HEK293 (cell line): ENCODE data around the gene CEP41.

ENCODE experiments used
- CTCF ChIA-PET: fragments of 350-600 bp; formaldehyde crosslinking; extraction: SDS; loops from one replicate; lab custom pipeline; 2021; ENCODE audit warnings: antibody characterized with exemption; lab: Yijun Ruan, JAX
- POLR2A ChIA-PET: fragments of 300-600 bp; formaldehyde crosslinking; extraction: SDS; loops from one replicate; lab custom pipeline; 2020; ENCODE audit warnings: antibody characterized with exemption, inconsistent platforms; lab: Yijun Ruan, JAX
- H3K27ac ChIP-seq: fragments of 200-500 bp; sonication (Bioruptor generic); 2 replicates; pipeline ENCODE4 v1.5.1; 2014; ENCODE audit warnings: low read depth, low read length, control low read depth, inconsistent platforms; ENCODE audit errors: extremely low read depth
- H3K36me3 ChIP-seq, 2 experiments: fragments of 200-500 bp in 1 of 2; sonication (Bioruptor generic) in 1 of 2; 1 replicate in 1 of 2; 2 replicates in 1 of 2; pipeline ENCODE4 v1.5.1; 2014 to 2017; ENCODE audit warnings: inconsistent platforms in 2 of 2, low read length in 2 of 2; ENCODE audit not compliant: control insufficient read depth in 2 of 2, insufficient read depth in 1 of 2
- H3K4me1 ChIP-seq: fragments of 200-500 bp; sonication (Bioruptor generic); 2 replicates; pipeline ENCODE4 v1.5.1; 2014; ENCODE audit warnings: mild to moderate bottlenecking, low read length, inconsistent platforms; ENCODE audit not compliant: control insufficient read depth, insufficient read depth
- H3K4me3 ChIP-seq: 2 replicates; pipeline ENCODE4 v1.5.1; 2011; ENCODE audit warnings: low read depth, mild to moderate bottlenecking, control low read depth, low read length, moderate library complexity
- H3K9me3 ChIP-seq: fragments of 200-500 bp; sonication (Bioruptor generic); 2 replicates; pipeline ENCODE4 v1.5.1; 2014; ENCODE audit warnings: low read depth, low read length, inconsistent platforms; ENCODE audit not compliant: control insufficient read depth, insufficient read depth
- ATF2 ChIP-seq: fragments of 450-650 bp; formaldehyde crosslinking; IDR thresholded peaks from 2 replicates; pipeline ENCODE4 v1.5.1; 2016; ENCODE audit warnings: missing biosample characterization, missing genetic modification characterization, low read depth
- BCL11A ChIP-seq: fragments of 450-650 bp; formaldehyde crosslinking; IDR thresholded peaks from 2 replicates; pipeline ENCODE4 v1.5.1; 2016; ENCODE audit warnings: low read depth, missing biosample characterization, missing genetic modification characterization
- CTCF ChIP-seq: fragments of 450-650 bp; formaldehyde crosslinking; IDR thresholded peaks from 2 replicates; pipeline ENCODE4 v1.5.1; 2016; ENCODE audit warnings: missing biosample characterization, missing genetic modification characterization
- EGR2 ChIP-seq: fragments of 450-650 bp; formaldehyde crosslinking; IDR thresholded peaks from 2 replicates; pipeline ENCODE4 v1.5.1; 2016; ENCODE audit warnings: low read depth, missing biosample characterization, missing genetic modification characterization
- GLI4 ChIP-seq: fragments of 450-650 bp; formaldehyde crosslinking; IDR thresholded peaks from 2 replicates; pipeline ENCODE4 v1.5.1; 2016; ENCODE audit warnings: missing biosample characterization, missing genetic modification characterization
- MEIS1 ChIP-seq: sonication (generic); formaldehyde crosslinking; IDR thresholded peaks from 2 replicates; pipeline ENCODE4 v1.8.1; 2022; ENCODE audit warnings: missing genetic modification reagents, mild to moderate bottlenecking, borderline replicate concordance
- SCRT2 ChIP-seq: fragments of 450-650 bp; formaldehyde crosslinking; IDR thresholded peaks from 2 replicates; pipeline ENCODE4 v1.5.1; 2016; ENCODE audit warnings: missing biosample characterization, missing genetic modification characterization
- SP3 ChIP-seq: fragments of 450-650 bp; formaldehyde crosslinking; IDR thresholded peaks from 2 replicates; pipeline ENCODE4 v1.5.1; 2016; ENCODE audit warnings: missing biosample characterization, missing genetic modification characterization
- ZFHX2 ChIP-seq: fragments of 450-650 bp; formaldehyde crosslinking; conservative IDR thresholded peaks from 2 replicates; pipeline ENCODE4 v1.5.1; 2016; ENCODE audit warnings: missing biosample characterization, missing genetic modification characterization
- ZFP41 ChIP-seq: fragments of 450-650 bp; formaldehyde crosslinking; IDR thresholded peaks from 2 replicates; pipeline ENCODE4 v1.5.1; 2016; ENCODE audit warnings: missing biosample characterization, missing genetic modification characterization, borderline replicate concordance
- ZNF146 ChIP-seq: fragments of 450-650 bp; formaldehyde crosslinking; IDR thresholded peaks from 2 replicates; pipeline ENCODE4 v1.5.1; 2016; ENCODE audit warnings: missing biosample characterization, missing genetic modification characterization
- ZNF16 ChIP-seq: fragments of 450-650 bp; formaldehyde crosslinking; IDR thresholded peaks from 2 replicates; pipeline ENCODE4 v1.5.1; 2016; ENCODE audit warnings: low read depth, missing biosample characterization, missing genetic modification characterization
- ZNF169 ChIP-seq: fragments of 450-650 bp; formaldehyde crosslinking; IDR thresholded peaks from 2 replicates; pipeline ENCODE4 v1.5.1; 2016; ENCODE audit warnings: missing biosample characterization, missing genetic modification characterization
- ZNF174 ChIP-seq: fragments of 450-650 bp; formaldehyde crosslinking; IDR thresholded peaks from 2 replicates; pipeline ENCODE4 v1.5.0; 2017; ENCODE audit warnings: missing biosample characterization, mild to moderate bottlenecking, missing genetic modification characterization
- ZNF23 ChIP-seq: fragments of 450-650 bp; formaldehyde crosslinking; IDR thresholded peaks from 2 replicates; pipeline ENCODE4 v1.5.1; 2016; ENCODE audit warnings: missing biosample characterization, missing genetic modification characterization, borderline replicate concordance
- ZNF248 ChIP-seq: fragments of 450-650 bp; formaldehyde crosslinking; IDR thresholded peaks from 2 replicates; pipeline ENCODE4 v1.5.1; 2017; ENCODE audit warnings: missing biosample characterization, missing genetic modification characterization
- ZNF335 ChIP-seq: fragments of 450-650 bp; formaldehyde crosslinking; conservative IDR thresholded peaks from 2 replicates; pipeline ENCODE4 v1.5.1; 2016; ENCODE audit warnings: missing biosample characterization, missing genetic modification characterization
- ZNF341 ChIP-seq: fragments of 450-650 bp; formaldehyde crosslinking; IDR thresholded peaks from 2 replicates; pipeline ENCODE4; 2016; ENCODE audit warnings: low read depth, missing biosample characterization, missing genetic modification characterization
- ZNF394 ChIP-seq: fragments of 450-650 bp; formaldehyde crosslinking; IDR thresholded peaks from 2 replicates; pipeline ENCODE4 v1.5.1; 2016; ENCODE audit warnings: missing biosample characterization, missing genetic modification characterization, mild to moderate bottlenecking, moderate library complexity, borderline replicate concordance
- ZNF426 ChIP-seq: fragments of 450-650 bp; formaldehyde crosslinking; IDR thresholded peaks from 2 replicates; pipeline ENCODE4 v1.5.1; 2017; ENCODE audit warnings: missing biosample characterization, missing genetic modification characterization, mild to moderate bottlenecking, inconsistent platforms, moderate library complexity
- ZNF514 ChIP-seq: fragments of 450-650 bp; formaldehyde crosslinking; IDR thresholded peaks from 2 replicates; pipeline ENCODE4 v1.5.1; 2016; ENCODE audit warnings: missing biosample characterization, missing genetic modification characterization
- ZNF571 ChIP-seq: fragments of 450-650 bp; formaldehyde crosslinking; IDR thresholded peaks from 2 replicates; pipeline ENCODE4 v1.5.0; 2017; ENCODE audit warnings: missing biosample characterization, missing genetic modification characterization
- ZNF791 ChIP-seq: fragments of 450-650 bp; formaldehyde crosslinking; IDR thresholded peaks from 2 replicates; pipeline ENCODE4 v1.5.1; 2016; ENCODE audit warnings: missing biosample characterization, missing genetic modification characterization
- ZNF837 ChIP-seq: fragments of 450-650 bp; formaldehyde crosslinking; IDR thresholded peaks from 2 replicates; pipeline ENCODE4 v1.5.1; 2016; ENCODE audit warnings: missing biosample characterization, missing genetic modification characterization
- ZXDB ChIP-seq: fragments of 450-650 bp; formaldehyde crosslinking; IDR thresholded peaks from 2 replicates; pipeline ENCODE4 v1.5.1; 2016; ENCODE audit warnings: missing biosample characterization, missing genetic modification characterization
- TF ChIP-seq, protein P1 (sequence below): fragments of 450-650 bp; formaldehyde crosslinking; IDR thresholded peaks from 2 replicates; pipeline ENCODE4 v1.5.1; 2017; ENCODE audit warnings: missing biosample characterization, missing genetic modification characterization
- TF ChIP-seq, protein P2 (sequence below): sonication (generic); formaldehyde crosslinking; IDR thresholded peaks from 2 replicates; pipeline ENCODE4 v1.8.1; 2022; ENCODE audit warnings: mild to moderate bottlenecking, moderate library complexity, missing genetic modification reagents
- TF ChIP-seq, protein P3 (sequence below): fragments of 450-650 bp; formaldehyde crosslinking; IDR thresholded peaks from 2 replicates; pipeline ENCODE4 v1.5.1; 2016; ENCODE audit warnings: missing biosample characterization, missing genetic modification characterization

CEP41 gene

DNA sequence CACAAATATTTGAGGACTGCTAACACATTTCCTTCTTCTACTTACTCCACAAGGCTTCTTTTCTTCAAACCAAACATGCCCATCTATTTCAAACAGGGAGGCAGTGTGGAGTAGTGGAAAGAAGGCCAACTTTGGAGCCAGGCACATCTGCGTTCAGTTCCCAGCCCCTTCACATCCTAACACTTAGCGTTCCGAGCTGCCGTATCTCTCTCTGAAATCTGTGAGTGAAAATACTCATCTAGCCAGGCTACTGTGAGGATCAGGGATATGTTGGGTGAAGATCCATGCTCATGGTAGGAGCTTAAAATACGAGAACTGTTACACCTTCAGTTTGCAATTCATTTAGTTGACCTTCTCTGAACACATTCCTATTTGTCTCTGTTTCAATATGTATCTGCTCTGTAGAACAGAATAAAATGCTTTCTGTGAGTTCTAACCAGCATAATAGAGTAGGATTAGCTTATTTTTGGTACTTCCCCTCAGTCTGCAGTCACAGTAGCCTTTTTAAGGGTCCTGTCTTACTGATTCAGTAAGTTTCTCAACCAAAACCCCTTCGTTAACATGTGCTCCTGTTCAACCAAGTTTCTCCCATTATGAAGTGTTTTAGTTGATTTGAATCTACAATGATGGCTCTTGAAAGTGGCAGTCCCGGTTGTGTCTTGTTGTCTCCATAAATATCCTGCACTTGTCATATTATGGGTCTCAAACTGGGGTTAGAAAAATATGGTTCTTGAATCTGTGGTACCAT lies 47.8 kb upstream of the CEP41 start:
- no peak overlapping the region for H3K27ac ChIP-seq
- no peak overlapping the region for H3K4me3 ChIP-seq
- POLR2A ChIA-PET = no interaction called here
- no peaks in the 10 kb centered on the region for H3K9me3 ChIP-seq
- no peak for TF ChIP-seq GLI4 (tag by site-specific recombination)
- TF ChIP-seq ZNF335 (tag by site-specific recombination) = no peak
- no peak for TF ChIP-seq BCL11A
- TF ChIP-seq CTCF (tag by site-specific recombination) = no peak
- no peak for TF ChIP-seq SCRT2 (tag by site-specific recombination)
- no peak for TF ChIP-seq MEIS1 (CRISPR knock-in tag)
- no peak for TF ChIP-seq ATF2 (tag by site-specific recombination)
- TF ChIP-seq, protein P1, sequence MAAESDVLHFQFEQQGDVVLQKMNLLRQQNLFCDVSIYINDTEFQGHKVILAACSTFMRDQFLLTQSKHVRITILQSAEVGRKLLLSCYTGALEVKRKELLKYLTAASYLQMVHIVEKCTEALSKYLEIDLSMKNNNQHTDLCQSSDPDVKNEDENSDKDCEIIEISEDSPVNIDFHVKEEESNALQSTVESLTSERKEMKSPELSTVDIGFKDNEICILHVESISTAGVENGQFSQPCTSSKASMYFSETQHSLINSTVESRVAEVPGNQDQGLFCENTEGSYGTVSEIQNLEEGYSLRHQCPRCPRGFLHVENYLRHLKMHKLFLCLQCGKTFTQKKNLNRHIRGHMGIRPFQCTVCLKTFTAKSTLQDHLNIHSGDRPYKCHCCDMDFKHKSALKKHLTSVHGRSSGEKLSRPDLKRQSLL (tag by site-specific recombination) = no peak
- no peak for TF ChIP-seq ZNF341 (tag by site-specific recombination)
- TF ChIP-seq ZFP41 (tag by site-specific recombination) = no peak
- no peak for TF ChIP-seq ZNF23 (tag by site-specific recombination)
- no peak for TF ChIP-seq ZNF169 (tag by site-specific recombination)
- TF ChIP-seq SP3 (tag by site-specific recombination) = no peak
- TF ChIP-seq EGR2 = no peak
- TF ChIP-seq, protein P2, sequence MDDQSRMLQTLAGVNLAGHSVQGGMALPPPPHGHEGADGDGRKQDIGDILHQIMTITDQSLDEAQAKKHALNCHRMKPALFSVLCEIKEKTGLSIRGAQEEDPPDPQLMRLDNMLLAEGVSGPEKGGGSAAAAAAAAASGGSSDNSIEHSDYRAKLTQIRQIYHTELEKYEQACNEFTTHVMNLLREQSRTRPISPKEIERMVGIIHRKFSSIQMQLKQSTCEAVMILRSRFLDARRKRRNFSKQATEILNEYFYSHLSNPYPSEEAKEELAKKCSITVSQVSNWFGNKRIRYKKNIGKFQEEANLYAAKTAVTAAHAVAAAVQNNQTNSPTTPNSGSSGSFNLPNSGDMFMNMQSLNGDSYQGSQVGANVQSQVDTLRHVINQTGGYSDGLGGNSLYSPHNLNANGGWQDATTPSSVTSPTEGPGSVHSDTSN (CRISPR knock-in tag) = no peak
- TF ChIP-seq ZNF16 (tag by site-specific recombination) = no peak
- TF ChIP-seq ZNF571 = no peak
- TF ChIP-seq, all 188 proteins: peak for 0
- Histone ChIP-seq H3K36me3 (no peaks in the 10 kb centered on the region), H3K4me1 (no peaks in the 10 kb centered on the region)
- CTCF ChIA-PET = interaction anchor here (0.5 to 1.5 kb wide), 3 partner anchors 10 to 269 kb away, joined by 3 to 4 read pairs (median 4); no protein-coding TSS in a partner anchor

DNA sequence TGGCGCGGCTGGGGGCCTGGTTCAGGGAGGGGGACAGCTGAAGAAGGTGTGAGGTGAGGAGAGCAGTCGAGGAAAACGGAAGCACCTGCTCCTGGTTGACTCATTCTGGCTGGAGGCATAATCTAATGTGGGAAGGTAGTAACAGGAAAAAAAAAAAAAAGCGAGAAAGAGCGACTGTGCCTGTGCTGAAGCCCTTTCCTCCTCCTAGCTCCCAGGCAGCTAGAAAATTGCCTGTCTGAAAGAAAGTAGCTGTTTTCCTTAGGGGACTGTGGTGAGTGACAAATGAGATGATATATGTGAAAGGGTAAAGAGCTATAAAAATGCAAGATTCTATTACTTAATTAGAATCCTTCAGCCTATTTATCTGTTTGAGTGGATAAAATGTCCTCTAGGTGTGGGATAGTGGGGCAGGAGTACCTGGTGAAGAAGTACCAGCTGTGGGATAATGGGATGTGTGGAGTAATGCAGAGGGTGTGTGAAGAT lies 46.2 kb upstream of the CEP41 start:
- H3K27ac ChIP-seq = no peak overlapping the region
- TF ChIP-seq ZNF174 (tag by site-specific recombination) (no peak), ZNF394 (tag by site-specific recombination) (no peak), ZNF335 (tag by site-specific recombination) (no peak), ZNF146 (tag by site-specific recombination) (no peak), ZFHX2 (tag by site-specific recombination) (no peak), ZNF514 (tag by site-specific recombination) (no peak), ZXDB (tag by site-specific recombination) (no peak), ZNF248 (tag by site-specific recombination) (no peak), ZNF837 (no peak), ZNF791 (tag by site-specific recombination) (no peak), ZNF426 (tag by site-specific recombination) (no peak)
- TF ChIP-seq, protein P3, sequence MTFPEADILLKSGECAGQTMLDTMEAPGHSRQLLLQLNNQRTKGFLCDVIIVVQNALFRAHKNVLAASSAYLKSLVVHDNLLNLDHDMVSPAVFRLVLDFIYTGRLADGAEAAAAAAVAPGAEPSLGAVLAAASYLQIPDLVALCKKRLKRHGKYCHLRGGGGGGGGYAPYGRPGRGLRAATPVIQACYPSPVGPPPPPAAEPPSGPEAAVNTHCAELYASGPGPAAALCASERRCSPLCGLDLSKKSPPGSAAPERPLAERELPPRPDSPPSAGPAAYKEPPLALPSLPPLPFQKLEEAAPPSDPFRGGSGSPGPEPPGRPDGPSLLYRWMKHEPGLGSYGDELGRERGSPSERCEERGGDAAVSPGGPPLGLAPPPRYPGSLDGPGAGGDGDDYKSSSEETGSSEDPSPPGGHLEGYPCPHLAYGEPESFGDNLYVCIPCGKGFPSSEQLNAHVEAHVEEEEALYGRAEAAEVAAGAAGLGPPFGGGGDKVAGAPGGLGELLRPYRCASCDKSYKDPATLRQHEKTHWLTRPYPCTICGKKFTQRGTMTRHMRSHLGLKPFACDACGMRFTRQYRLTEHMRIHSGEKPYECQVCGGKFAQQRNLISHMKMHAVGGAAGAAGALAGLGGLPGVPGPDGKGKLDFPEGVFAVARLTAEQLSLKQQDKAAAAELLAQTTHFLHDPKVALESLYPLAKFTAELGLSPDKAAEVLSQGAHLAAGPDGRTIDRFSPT = no peak

More for the DNA sequence above, 46.2 kb upstream of the CEP41 start:
- Histone ChIP-seq H3K36me3 (no peaks in the 10 kb centered on the region), H3K9me3 (no peaks in the 10 kb centered on the region), H3K4me3 (no peak overlapping the region), H3K4me1 (no peaks in the 10 kb centered on the region)
- ChIA-PET POLR2A (no interaction called here), CTCF (interaction anchor here (0.6 to 1.0 kb wide), 3 partner anchors 13 to 672 kb away, joined by 3 to 5 read pairs (median 3); no protein-coding TSS in a partner anchor)
